ENCODE data around the gene CYP2C19.
"Not testable (repeated sequence)": the region's sequence is repeated elsewhere in the genome, so short reads cannot be mapped to it uniquely, and the experiment has no call there.

CYP2C19 gene

DNA sequence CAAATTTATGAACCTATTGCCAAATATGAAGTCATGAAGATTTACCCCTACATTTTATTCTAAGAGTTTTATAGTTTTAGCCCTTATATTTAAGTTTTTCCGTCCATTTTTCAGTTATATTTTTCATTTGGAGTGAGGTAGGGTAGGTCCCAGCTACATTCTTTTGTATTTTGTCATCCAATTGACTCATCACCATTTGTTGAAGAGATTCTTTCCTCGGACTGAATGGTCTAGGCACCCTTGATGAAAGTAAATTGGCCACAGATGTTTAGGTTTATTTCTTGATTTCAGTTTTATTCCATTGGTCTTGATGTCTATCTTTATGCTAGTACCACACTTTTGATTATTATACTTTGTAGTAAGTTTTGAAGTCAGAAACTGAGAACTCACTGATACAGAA is 22.7 kb downstream of the CYP2C19 start:
- Histone ChIP-seq H3K4me3 (ENCODE audit: low read length) (no peak overlapping the region), H3K36me3 (ENCODE audit: control insufficient read depth, insufficient read depth, low read length, severe bottlenecking) (no peaks in the 10 kb centered on the region), H3K9me3 (ENCODE audit: control insufficient read depth, low read length) (no peaks in the 10 kb centered on the region), H3K27me3 (replicated peaks; ENCODE audit: control insufficient read depth, insufficient read depth, low read length) (no peaks in the 10 kb centered on the region), H3K9ac (ENCODE audit: low read length) (no peak overlapping the region), H3K4me1 (ENCODE audit: control insufficient read depth, insufficient read depth, low read length) (no peaks in the 10 kb centered on the region)
- no peak for DNase-seq (ENCODE audit: low read depth)

DNA sequence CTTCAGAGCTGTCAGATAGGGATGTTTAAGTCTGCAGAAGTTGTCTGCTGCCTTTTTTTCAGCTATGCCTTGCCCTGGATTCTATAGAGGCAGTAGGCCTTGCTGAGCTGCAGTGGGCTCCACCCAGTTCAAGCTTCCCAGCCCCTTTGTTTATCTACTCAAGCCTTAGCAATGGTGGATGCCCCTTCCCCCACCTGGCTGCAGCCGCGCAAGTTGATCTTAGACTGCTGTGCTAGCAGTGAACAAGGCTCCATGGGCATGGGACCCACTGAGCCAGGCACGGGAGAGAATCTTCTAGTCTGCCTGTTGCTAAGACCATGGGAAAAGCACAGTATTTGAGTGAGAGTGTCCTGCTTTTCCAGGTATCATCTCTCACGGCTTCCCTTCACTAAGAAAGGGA is 38.1 kb downstream of the CYP2C19 start:
- not testable (repeated sequence) for DNase-seq (ENCODE audit: low read depth); H3K36me3 ChIP-seq (ENCODE audit: control insufficient read depth, insufficient read depth, low read length, severe bottlenecking); H3K4me3 ChIP-seq (ENCODE audit: low read length); H3K9ac ChIP-seq (ENCODE audit: low read length); H3K4me1 ChIP-seq (ENCODE audit: control insufficient read depth, insufficient read depth, low read length); H3K9me3 ChIP-seq (ENCODE audit: control insufficient read depth, low read length); H3K27me3 ChIP-seq (replicated peaks; ENCODE audit: control insufficient read depth, insufficient read depth, low read length)

DNA sequence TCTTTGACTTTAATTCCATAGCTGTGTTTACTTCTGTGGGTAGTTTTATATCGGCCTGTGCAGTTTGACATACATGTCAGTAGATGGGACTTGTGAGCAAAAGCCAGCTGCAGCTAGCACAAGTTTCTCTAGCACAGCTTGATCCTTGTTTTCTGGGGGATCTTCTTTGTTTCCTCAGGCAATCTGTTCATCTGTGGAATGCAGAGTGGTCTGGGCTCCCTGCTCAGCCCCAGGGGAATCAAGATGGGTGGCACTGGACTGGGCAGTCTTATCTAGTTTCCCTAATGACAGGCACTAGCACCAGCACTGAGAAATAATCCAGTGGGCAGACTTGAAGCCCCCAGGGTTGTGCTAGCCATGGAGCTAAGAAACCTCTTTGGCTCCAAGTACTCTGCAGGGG is 40.8 kb downstream of the CYP2C19 start:
- H3K36me3 ChIP-seq (ENCODE audit: control insufficient read depth, insufficient read depth, low read length, severe bottlenecking): no peaks in the 10 kb centered on the region
- H3K9ac ChIP-seq (ENCODE audit: low read length): no peak overlapping the region
- H3K9me3 ChIP-seq (ENCODE audit: control insufficient read depth, low read length): peaks cover 7% of the 10 kb centered on the region
- DNase-seq (ENCODE audit: low read depth): no peak
- H3K4me3 ChIP-seq (ENCODE audit: low read length): no peak overlapping the region
- H3K4me1 ChIP-seq (ENCODE audit: control insufficient read depth, insufficient read depth, low read length): no peaks in the 10 kb centered on the region
- H3K27me3 ChIP-seq (replicated peaks; ENCODE audit: control insufficient read depth, insufficient read depth, low read length): no peaks in the 10 kb centered on the region

DNA sequence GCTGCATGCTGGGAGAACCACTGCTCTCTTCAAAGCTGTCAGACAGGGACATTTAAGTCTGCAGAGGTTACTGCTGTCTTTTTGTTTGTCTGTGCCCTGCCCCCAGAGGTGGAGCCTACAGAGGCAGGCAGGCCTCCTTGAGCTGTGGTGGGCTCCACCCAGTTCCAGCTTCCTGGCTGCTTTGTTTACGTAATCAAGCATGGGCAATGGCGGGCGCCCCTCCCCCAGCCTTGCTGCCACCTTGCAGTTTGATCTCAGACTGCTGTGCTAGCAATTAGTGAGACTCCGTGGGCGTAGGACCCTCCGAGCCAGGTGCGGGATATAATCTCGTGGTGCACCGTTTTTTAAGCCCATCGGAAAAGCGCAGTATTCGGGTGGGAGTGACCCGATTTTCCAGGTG is 67.5 kb downstream of the CYP2C19 start:
- H3K27me3 ChIP-seq (replicated peaks; ENCODE audit: control insufficient read depth, insufficient read depth, low read length); H3K9me3 ChIP-seq (ENCODE audit: control insufficient read depth, low read length); H3K36me3 ChIP-seq (ENCODE audit: control insufficient read depth, insufficient read depth, low read length, severe bottlenecking); H3K4me1 ChIP-seq (ENCODE audit: control insufficient read depth, insufficient read depth, low read length); H3K4me3 ChIP-seq (ENCODE audit: low read length); DNase-seq (ENCODE audit: low read depth); H3K9ac ChIP-seq (ENCODE audit: low read length): not testable (repeated sequence)

DNA sequence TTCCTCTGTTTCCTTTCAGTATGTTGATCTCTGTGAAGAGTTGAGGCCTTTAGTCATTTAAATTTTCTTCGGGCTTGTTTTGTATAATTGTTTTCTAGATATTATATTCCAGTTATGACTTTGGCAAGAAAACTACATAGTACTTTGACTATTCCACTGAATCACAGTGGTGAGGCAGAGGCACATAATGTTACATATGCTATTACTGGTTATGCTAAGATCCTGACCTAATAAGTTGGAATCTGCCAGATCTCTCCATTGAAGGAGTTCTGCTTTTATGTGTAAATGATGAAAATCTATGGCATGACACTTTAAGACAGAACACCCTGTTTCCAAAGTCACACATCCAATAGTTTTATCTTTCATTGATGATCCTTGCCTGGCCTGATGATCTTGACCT is 83.7 kb downstream of the CYP2C19 start:
- H3K4me1 ChIP-seq (ENCODE audit: control insufficient read depth, insufficient read depth, low read length): no peaks in the 10 kb centered on the region
- no peak overlapping the region for H3K9ac ChIP-seq (ENCODE audit: low read length)
- no peaks in the 10 kb centered on the region for H3K36me3 ChIP-seq (ENCODE audit: control insufficient read depth, insufficient read depth, low read length, severe bottlenecking)
- peaks cover 12% of the 10 kb centered on the region for H3K9me3 ChIP-seq (ENCODE audit: control insufficient read depth, low read length)
- DNase-seq (ENCODE audit: low read depth): no peak
- H3K4me3 ChIP-seq (ENCODE audit: low read length): no peak overlapping the region
- no peaks in the 10 kb centered on the region for H3K27me3 ChIP-seq (replicated peaks; ENCODE audit: control insufficient read depth, insufficient read depth, low read length)

DNA sequence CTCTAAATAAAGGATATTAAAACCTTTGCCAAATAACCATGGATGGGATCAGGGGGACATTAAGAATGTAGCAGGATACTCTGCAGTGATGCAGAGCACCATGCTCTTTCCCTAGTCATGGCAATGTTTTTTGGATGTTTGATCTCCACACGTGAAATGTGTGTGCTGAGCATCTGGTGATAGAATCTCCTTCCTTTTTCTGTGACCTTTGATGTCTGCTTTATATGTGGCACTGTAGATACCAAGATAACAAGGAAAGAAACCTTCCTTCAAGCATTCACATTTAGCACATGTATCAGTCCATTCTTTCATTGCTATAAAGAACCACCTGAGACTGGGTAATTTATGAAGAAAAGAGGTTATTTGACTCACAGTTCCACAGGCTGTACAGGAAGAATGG is 88.3 kb downstream of the CYP2C19 start:
- Histone ChIP-seq H3K27me3 (replicated peaks; ENCODE audit: control insufficient read depth, insufficient read depth, low read length) (no peaks in the 10 kb centered on the region), H3K4me1 (ENCODE audit: control insufficient read depth, insufficient read depth, low read length) (no peaks in the 10 kb centered on the region), H3K9me3 (ENCODE audit: control insufficient read depth, low read length) (no peaks in the 10 kb centered on the region), H3K4me3 (ENCODE audit: low read length) (no peak overlapping the region), H3K36me3 (ENCODE audit: control insufficient read depth, insufficient read depth, low read length, severe bottlenecking) (no peaks in the 10 kb centered on the region), H3K9ac (ENCODE audit: low read length) (no peak overlapping the region)
- DNase-seq (ENCODE audit: low read depth): no peak

DNA sequence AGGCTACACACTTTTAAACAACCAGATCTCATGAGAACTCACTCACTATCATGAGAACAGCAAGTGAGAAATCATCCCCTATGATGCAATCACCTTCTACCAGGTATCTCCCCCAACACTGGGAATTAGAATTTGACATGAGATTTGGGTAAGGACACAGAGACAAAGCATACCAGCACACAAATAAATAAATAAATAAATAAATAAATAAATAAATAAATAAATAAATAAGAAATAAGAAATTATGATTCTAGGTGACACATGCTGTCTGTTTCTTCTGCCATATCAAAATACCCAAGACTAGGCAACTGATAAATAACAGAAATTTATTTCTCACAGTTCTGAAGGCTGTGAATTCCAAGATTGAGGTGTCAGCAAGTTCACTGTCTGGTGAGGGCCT is 88.8 kb downstream of the CYP2C19 start:
- no peaks in the 10 kb centered on the region for H3K36me3 ChIP-seq (ENCODE audit: control insufficient read depth, insufficient read depth, low read length, severe bottlenecking)
- no peak overlapping the region for H3K9ac ChIP-seq (ENCODE audit: low read length)
- H3K9me3 ChIP-seq (ENCODE audit: control insufficient read depth, low read length): no peaks in the 10 kb centered on the region
- H3K27me3 ChIP-seq (replicated peaks; ENCODE audit: control insufficient read depth, insufficient read depth, low read length): no peaks in the 10 kb centered on the region
- H3K4me3 ChIP-seq (ENCODE audit: low read length): no peak overlapping the region
- H3K4me1 ChIP-seq (ENCODE audit: control insufficient read depth, insufficient read depth, low read length): no peaks in the 10 kb centered on the region
- DNase-seq (ENCODE audit: low read depth): no peak

DNA sequence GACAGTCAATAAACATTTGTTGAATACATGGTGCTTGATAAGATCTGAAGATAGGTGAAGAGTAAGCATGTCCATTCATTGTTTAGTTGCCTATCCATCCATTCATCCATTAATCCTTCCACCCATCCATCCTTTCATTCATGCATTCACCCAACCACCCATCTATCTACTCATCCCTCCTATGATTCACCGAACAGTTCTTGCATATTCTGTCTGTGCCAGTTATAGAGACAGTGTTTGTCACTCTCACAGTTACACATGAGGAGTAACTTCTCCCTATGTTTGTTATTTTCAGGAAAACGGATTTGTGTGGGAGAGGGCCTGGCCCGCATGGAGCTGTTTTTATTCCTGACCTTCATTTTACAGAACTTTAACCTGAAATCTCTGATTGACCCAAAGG is 90.0 kb downstream of the CYP2C19 start:
- Histone ChIP-seq H3K4me1 (ENCODE audit: control insufficient read depth, insufficient read depth, low read length) (no peaks in the 10 kb centered on the region), H3K9ac (ENCODE audit: low read length) (no peak overlapping the region), H3K27me3 (replicated peaks; ENCODE audit: control insufficient read depth, insufficient read depth, low read length) (no peaks in the 10 kb centered on the region), H3K4me3 (ENCODE audit: low read length) (no peak overlapping the region), H3K36me3 (ENCODE audit: control insufficient read depth, insufficient read depth, low read length, severe bottlenecking) (no peaks in the 10 kb centered on the region), H3K9me3 (ENCODE audit: control insufficient read depth, low read length) (no peaks in the 10 kb centered on the region)
- no peak for DNase-seq (ENCODE audit: low read depth)

DNA sequence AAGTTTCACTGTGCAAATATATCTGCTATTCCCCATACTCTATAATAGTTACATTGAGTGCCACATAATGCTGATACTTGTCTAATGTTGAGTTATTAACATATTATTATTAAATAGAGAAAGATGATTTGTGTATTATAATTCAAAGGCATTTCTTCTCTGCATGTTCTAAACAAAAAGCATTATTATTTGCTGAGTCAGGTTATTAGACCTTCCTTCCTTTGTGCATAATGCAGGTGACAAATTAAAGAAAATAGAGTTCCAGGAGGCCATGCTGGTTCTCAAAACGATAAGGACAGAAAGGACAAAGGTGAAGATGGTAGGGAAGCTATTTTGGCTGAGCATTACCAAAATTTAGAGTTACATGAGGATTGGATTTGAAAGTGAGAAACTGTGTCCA is 90.6 kb downstream of the CYP2C19 start:
- H3K36me3 ChIP-seq (ENCODE audit: control insufficient read depth, insufficient read depth, low read length, severe bottlenecking): no peaks in the 10 kb centered on the region
- no peaks in the 10 kb centered on the region for H3K9me3 ChIP-seq (ENCODE audit: control insufficient read depth, low read length)
- DNase-seq (ENCODE audit: low read depth): no peak

DNA sequence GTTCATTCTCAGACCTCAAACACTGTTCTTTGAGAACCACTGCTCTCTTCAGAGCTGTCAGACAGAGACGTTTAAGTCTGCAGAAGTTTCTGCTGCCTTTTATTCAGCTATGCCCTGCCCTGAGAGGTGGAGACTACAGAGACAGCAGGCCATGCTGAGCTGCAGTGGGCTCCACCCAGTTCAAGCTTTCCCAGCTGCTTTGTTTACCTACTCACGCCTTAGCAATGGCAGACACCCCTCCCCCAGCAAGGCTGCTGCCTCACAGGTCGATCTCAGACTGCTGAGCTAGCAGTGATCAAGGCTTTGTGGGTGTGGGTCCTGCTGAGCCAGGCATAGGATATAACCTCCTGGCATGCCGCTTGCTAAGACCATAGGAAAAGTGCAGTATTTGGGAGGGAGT is 95.5 kb downstream of the CYP2C19 start:
- no peaks in the 10 kb centered on the region for H3K9me3 ChIP-seq (ENCODE audit: control insufficient read depth, low read length)
- H3K4me3 ChIP-seq (ENCODE audit: low read length): no peak overlapping the region

More for the DNA sequence above, 90.6 kb downstream of the CYP2C19 start:
- Histone ChIP-seq H3K27me3 (replicated peaks; ENCODE audit: control insufficient read depth, insufficient read depth, low read length) (no peaks in the 10 kb centered on the region), H3K4me1 (ENCODE audit: control insufficient read depth, insufficient read depth, low read length) (no peaks in the 10 kb centered on the region), H3K9ac (ENCODE audit: low read length) (no peak overlapping the region), H3K4me3 (ENCODE audit: low read length) (no peak overlapping the region)

DNA sequence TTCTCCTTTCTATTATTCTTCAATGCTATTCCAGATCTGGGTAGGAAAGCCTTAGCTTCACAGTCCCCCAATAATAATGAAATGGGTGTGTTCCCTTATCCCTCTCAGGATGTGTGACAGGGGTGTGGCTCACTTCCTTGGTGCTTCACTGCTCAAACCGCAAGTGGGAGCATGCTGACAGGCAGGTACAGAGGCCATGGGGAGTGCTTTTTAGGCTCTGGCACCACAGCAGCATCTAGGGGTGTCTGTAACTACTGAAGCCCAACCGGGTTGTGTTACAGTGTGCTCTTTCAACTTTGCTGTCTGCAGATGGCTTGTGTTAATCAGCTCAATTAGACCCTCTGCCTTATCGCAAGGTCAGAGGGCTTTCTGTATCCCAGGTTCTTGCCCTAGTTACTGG is 96.6 kb downstream of the CYP2C19 start:
- Histone ChIP-seq H3K36me3 (ENCODE audit: control insufficient read depth, insufficient read depth, low read length, severe bottlenecking) (no peaks in the 10 kb centered on the region), H3K9me3 (ENCODE audit: control insufficient read depth, low read length) (peaks cover 3% of the 10 kb centered on the region), H3K9ac (ENCODE audit: low read length) (no peak overlapping the region), H3K4me3 (ENCODE audit: low read length) (no peak overlapping the region), H3K27me3 (replicated peaks; ENCODE audit: control insufficient read depth, insufficient read depth, low read length) (no peaks in the 10 kb centered on the region), H3K4me1 (ENCODE audit: control insufficient read depth, insufficient read depth, low read length) (no peaks in the 10 kb centered on the region)
- no peak for DNase-seq (ENCODE audit: low read depth)

More for the DNA sequence above, 95.5 kb downstream of the CYP2C19 start:
- Histone ChIP-seq H3K4me1 (ENCODE audit: control insufficient read depth, insufficient read depth, low read length) (no peaks in the 10 kb centered on the region), H3K9ac (ENCODE audit: low read length) (no peak overlapping the region), H3K27me3 (replicated peaks; ENCODE audit: control insufficient read depth, insufficient read depth, low read length) (no peaks in the 10 kb centered on the region), H3K36me3 (ENCODE audit: control insufficient read depth, insufficient read depth, low read length, severe bottlenecking) (no peaks in the 10 kb centered on the region)
- DNase-seq (ENCODE audit: low read depth): no peak

DNA sequence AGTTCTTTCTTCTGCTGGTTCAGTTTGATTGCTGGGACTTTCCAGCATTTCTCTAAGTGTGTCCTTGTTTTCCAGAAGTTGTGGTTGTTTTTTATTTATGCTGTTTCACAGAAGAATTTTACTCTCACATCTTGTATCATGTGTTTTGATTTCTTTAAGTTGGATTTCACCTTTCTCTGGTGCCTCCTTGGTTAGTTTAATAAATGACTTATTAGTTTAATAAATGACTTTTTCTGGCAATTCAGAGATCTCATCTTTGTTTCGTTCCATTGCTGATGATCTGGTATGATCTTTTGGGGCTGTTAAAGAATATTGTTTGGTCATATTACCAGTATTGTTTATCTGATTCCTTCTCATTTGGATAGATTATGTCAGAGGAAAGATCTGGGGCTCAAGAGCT is 116.2 kb downstream of the CYP2C19 start:
- H3K9me3 ChIP-seq (ENCODE audit: control insufficient read depth, low read length): no peaks in the 10 kb centered on the region
- no peak for DNase-seq (ENCODE audit: low read depth)
- H3K36me3 ChIP-seq (ENCODE audit: control insufficient read depth, insufficient read depth, low read length, severe bottlenecking): no peaks in the 10 kb centered on the region
- H3K27me3 ChIP-seq (replicated peaks; ENCODE audit: control insufficient read depth, insufficient read depth, low read length): no peaks in the 10 kb centered on the region
- H3K9ac ChIP-seq (ENCODE audit: low read length): no peak overlapping the region
- no peak overlapping the region for H3K4me3 ChIP-seq (ENCODE audit: low read length)
- H3K4me1 ChIP-seq (ENCODE audit: control insufficient read depth, insufficient read depth, low read length): no peaks in the 10 kb centered on the region

Data from adipocyte (in vitro differentiated cells).